Measurements from ENCODE around the gene BCO2.
"Not testable (repeated sequence)": the region's sequence is repeated elsewhere in the genome, so short reads cannot be mapped to it uniquely, and the experiment has no call there.

Gene BCO2

DNA sequence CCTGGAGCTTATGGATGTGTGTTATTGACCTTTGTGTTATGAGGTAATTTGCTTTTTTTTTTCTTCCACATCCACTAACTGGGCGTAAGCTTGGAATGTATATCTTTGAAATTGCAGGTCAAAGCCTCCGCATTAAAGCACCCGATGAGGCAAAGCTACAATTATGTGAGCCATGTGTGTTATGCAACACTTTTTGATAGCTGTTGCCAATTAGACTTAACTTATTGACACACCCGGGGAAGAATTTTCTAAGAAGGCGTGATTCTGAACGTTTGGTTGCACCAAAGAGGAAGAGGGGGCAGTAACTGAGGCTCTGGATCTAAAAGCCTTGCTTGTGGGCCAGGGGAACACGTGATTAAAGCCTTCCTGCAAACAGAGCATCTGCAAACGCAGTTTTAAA lies 8.8 kb upstream of the BCO2 start:
- no peak for DNase-seq (ENCODE audit: low spot score)

DNA sequence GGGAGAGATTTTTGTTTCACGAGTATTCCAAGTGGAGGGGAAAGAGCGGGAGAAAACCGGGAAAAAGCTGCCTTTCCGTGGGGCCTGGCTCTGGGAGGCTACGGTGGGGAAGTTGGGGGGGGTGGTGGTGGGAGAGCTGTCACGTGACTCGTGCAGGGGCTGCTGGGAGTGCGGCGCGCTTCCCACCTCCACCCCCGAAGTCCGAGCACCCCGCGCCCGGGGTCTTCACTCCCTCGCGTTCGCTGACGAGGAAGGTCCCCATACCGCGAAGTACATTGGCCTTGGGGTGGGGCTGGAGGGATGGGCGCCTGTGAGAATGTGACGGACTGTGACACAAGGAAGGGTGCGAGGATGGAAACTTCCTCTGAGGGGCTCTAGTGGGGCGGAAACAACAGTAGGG lies 8.2 kb upstream of the BCO2 start, which contains the start of gene TEX12:
Gene TEX12 (plus strand): TSS at position 228 of the 400 bp plus-strand sequence. CDS start 1,897 bp downstream, outside the sequence.
- DNase-seq (ENCODE audit: low spot score), result no peak

DNA sequence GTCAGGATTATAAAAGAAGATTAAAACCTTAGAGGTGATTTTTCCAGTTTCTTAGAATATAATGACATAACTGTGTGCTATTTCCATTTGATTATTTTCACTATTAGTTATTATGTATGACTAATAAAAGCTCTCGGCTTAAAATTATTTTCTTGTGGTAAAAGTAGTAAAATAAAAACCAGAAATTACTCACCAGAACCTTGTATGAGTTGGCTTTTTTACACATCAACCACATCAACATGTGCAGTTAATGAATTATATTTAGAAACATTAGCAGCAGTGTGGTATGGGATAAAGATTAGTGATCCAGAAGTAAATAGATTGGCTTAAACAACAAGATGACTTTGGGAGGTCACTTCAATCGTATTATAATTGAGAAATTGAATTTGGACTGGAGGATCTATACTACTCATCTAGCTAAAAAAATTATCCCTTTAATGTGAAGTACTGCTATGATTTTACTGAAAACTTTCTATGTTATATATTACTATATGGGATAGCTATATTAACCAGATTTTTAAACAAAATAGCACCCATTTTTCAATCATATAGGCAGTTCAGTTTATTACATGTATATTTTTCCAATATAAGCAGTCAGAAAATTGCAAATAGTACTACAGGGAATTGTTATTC lies 2.8 kb upstream of the BCO2 start:
- no peak for DNase-seq (ENCODE audit: low spot score)

DNA sequence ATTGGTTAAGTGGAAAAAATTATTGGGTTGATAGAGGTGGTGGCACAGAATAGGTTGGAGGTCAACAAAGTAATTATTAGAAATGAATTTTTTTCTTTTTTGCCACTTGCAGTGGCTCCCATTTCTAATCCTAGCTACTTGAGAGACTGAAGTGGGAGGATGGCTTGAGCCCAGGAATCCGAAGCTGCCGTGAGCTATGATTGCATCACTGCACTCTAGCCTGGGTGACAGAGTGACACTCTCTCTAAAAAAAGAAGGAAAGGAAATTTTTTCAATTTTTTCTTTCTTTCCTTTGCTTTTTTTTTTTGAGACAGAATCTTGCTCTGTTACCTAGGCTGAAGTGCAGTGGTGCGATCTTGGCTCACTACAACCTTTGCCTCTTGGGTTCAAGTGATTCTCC lies 2.2 kb upstream of the BCO2 start:
- DNase-seq (ENCODE audit: low spot score), result no peak

DNA sequence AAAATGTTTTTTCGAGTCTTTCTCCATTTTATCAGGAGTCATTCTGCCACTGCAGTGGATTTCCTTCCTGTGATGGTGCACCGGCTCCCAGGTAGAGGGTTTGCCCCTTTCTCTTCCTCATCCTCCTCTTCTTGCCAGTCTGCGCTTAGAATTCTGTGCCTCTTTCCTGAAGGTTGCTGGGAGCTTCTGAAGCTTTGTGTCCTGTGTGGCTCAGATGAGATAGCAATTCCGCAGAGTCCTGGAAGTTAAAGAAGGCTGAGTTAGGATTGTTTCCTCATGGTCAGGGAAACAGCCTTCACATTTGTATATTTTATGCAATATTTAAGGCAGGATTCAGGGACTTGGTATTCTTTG lies 264 bp downstream of the BCO2 start:
- no peak for DNase-seq (ENCODE audit: low spot score)

DNA sequence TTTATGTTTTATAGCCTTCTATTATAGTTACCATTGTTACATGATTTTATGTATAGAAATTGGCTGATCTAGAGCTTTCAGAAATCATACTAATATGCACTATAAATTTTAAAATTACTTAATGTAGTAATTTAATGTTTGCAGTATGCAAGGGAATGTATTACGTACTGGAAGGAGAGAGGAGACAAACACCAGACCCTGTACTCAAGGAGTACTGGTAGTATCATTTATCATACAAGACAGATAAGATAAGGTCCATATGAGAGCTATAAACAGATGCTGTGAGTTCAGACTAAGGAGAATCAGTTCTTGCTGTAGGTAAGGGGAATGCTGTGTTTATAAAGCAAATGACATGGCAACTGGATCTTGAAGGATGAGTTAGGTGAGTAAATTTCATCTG lies 765 bp downstream of the BCO2 start:
- no peak for DNase-seq (ENCODE audit: low spot score)

DNA sequence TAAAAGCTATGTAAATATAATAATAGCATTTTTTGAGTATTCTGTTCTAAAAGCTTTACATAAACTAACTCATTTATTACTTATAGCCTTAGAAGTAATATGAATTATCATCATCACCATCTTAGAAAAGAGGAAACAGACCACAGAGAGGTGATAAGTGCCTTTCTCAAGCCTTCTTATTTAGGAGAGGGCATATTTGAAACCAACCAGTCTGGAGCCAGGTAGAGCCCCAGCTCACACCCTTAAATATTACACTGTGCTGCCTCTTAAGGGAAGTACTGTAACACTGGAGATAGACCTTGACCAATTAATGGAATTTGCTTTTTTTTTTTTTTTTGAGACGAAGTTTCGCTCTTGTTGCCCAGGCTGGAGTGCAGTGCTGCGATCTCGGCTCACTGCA lies 2.3 kb downstream of the BCO2 start:
- DNase-seq (ENCODE audit: low spot score), result no peak

DNA sequence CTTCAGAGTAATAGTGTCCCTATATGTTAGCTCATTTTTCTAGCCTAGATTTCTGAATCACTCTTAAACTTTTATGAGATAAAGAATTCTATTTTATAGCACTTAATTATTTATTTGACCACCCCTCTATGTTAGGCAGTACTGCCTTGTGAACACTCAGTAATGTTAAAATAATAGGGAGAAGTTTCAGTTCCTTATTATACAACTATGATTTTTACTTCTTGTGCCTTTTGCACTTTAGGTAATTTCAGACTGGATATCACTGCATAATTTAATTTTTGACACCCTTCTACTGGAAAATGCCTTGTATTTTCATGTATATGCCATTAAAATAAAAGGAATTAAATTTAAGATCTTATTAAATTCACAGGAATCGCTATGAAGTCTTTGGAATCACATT lies 3.1 kb downstream of the BCO2 start:
- DNase-seq (ENCODE audit: low spot score), result no peak

DNA sequence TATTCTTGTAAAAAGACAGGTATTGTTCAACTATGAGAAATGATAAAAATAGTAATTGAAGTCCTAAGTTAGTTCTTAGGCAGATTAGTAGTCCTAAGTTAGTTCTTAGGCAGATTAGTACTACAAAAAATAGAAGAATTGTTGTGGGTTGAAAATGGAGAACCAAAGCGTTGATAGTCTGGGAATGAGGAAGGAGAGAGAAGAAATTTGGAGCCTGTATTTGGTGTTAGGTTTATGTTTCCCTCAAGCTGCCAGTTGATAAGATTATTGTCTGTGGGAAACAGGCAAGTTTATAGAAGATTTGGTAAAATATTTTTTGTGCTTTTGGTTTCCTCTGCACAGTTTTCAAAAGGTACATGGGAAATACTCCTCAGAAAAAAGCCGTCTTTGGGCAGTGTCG lies 3.6 kb downstream of the BCO2 start:
- DNase-seq (ENCODE audit: low spot score), result no peak

DNA sequence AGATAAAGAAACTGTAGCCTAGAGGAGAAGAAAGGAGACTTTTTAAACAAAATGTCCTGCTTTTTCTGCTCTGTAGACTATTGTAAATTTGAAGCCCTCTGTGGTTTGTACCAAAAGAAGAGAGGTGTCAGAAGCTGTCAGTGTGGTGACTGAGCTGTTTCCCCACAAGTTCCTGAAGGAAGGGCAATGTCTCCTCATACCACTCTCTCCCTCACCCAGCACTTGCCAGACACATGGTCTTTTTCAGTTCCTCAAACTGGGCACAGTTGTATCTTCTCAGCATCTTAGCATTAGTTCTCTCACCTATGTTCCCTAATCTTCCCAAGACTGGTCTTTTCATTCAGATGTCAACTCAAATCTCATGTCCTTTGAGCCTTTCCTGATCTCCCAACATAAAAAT lies 4.3 kb downstream of the BCO2 start:
- DNase-seq (ENCODE audit: low spot score), result no peak

DNA sequence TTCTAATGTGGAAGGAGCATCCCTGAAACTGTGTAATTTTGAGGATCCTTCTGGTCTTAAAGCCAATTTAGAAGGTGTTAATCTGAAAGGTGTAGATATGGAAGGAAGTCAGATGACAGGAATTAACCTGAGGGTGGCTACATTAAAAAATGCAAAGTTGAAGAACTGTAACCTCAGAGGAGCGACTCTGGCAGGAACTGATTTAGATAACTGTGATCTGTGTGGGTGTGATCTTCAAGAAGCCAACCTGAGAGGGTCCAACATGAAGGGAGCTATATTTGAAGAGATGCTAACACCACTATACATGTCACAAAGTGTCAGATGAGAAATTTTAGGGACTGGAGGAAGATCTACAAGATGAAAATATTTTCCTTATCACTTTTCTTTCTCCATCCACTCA lies 7.6 kb downstream of the BCO2 start:
- DNase-seq (ENCODE audit: low spot score), result no peak

DNA sequence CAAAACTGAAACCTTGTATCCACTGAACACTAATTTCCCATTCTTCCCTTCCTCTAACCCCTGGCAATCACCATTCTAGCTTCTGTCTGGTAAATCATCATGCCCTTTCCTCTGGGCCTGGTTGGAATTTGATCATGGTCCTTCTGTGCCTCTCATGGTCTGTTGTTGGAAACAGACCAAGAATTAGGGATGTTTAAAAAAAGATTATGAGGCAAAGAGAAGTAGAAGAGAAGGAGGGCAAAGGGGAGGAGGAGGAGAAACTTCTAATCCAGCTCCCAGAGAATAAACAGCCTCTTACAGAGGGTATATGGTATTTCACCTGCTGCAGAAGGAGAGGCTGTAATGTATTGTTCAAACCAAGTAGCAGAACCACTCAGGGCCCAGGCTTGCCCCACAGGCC lies 10.6 kb downstream of the BCO2 start:
- DNase-seq (ENCODE audit: low spot score), result no peak

DNA sequence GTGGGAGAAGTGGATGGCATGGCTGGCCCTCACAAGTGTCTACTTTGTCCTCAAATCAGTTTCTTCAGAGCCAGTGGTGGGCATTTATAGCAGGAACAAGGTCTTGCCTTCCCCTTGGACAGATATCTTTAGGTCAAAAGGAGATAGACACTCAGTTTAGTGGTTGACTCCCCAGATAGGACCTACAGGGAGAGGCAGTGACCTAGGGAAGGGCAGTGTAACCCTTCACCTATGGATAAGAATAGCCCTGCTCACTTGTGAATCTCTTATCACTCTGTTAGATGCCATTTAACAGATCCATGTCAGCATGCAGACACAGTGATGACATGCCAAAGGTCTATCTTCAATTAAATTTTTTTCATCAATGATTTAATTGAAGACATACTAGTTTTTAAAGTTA lies 11.0 kb downstream of the BCO2 start:
- DNase-seq (ENCODE audit: low spot score), result no peak

DNA sequence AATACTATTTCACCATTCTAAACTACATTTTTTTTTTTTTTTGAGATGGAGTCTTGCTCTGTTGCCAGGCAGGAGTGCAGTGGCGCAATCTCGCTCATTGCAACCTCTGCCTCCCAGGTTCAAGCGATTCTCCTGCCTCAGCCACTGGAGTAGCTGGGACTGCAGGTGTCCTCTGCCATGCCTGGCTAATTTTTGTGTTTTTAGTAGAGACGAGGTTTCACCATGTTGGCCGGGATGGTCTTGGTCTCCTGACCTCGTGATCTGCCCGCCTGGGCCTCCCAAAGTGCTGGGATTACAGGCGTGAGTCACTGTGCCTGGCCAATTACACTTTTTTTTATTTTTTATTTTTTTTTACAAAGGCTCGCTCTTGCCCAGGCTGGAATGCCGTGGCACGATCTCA lies 19.8 kb downstream of the BCO2 start:
- DNase-seq (ENCODE audit: low spot score), result not testable (repeated sequence)

DNA sequence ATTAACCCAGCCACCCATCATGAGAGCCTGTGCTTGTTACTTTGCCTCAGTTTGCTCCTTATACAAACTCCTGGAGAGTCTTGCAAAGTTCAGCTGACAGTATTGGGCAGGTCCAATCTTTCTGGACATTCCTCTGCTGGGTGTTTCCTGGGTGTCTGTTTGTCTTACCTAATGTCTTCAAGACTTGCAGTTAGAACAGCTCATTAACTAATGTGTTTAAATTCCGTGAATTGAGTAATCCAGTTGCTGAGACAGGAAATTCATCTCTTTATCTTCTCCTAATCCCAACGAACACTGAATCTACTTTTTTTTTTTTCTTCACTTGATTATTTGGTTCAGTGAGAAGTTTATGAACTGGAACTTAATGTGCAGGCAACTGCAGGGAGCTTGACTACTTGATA lies 20.6 kb downstream of the BCO2 start:
- no peak for DNase-seq (ENCODE audit: low spot score)

DNA sequence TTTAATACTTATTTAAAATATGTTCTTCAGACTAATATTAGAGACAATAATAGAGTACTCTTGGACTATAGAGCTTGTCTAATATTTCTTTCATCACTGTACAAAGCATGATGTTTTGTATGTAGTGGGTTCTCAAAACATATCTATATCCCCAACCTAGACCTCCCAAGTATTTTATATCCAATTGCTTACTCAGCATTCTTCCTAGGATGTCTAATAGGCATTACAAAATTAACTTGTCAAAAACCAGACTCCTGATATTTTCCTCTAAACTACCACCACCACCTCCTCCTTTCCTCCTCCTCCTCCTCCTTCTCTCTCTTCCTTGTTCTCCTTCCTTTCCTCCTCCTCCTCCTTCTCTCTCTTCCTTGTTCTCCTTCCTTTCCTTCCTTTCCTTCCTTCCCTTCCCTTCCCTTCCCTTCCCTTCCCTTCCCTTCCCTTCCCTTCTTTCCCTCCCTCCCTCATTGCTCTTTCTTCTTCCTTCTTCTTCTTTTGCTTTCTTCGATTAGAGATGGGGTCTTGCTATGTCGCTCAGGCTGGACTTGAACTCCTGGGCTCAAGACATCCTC lies 21.3 kb downstream of the BCO2 start:
- DNase-seq (ENCODE audit: low spot score), result no peak

DNA sequence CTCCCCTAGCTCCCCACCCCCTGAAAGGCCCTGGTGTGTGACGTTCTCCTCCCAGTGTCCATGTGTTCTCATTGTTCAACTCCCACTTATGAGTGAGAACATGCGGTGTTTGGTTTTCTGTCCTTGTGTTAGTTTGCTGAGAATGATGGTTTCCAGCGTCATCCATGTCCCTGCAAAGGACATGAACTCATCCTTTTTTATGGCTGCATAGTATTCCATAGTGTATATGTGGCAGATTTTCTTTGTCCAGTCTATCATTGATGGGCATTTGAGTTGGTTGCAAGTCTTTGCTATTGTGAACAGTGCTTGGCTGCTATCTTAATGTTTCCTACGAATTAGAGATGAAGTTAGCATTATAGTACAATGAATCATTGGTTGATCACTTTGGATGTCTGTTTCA lies 23.8 kb downstream of the BCO2 start:
- not testable (repeated sequence) for DNase-seq (ENCODE audit: low spot score)

DNA sequence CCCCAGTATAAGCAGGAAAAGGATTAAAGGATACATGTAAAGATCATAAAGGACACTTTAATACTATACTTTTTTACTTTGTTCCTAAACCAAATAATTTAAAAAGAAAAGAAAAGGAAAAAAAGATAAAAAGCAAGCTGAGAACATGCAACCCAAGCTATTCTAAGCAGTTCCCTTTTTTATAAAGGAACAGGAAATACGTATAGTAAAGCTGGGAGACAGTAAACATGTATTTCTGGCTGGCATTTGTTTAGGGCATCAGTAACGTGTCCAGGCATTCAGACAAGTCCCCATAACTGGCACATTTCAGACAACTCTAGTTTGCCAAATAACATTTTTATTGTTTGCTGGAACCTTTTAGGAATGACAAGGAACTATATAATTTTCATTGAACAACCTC lies 24.9 kb downstream of the BCO2 start:
- no peak for DNase-seq (ENCODE audit: low spot score)

DNA sequence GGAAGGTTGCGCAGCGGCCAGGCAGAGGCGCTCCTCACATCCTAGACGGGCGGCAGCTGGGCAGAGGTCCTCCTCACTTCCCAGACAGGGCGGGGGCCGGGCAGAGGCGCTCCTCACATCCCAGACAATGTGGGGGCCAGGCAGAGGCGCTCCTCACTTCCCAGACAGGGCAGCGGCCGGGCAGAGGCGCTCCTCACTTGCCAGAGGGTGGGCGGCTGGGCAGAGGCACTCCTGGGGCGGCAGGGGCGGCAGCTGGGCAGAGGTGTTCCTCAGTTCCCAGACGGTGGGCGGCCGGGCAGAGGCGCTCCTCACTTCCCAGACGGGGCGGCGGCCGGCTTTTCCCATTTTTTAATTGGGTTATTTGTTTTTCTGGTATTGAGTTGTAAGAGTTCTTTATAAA lies 30.8 kb downstream of the BCO2 start:
- no peak for DNase-seq (ENCODE audit: low spot score)

DNA sequence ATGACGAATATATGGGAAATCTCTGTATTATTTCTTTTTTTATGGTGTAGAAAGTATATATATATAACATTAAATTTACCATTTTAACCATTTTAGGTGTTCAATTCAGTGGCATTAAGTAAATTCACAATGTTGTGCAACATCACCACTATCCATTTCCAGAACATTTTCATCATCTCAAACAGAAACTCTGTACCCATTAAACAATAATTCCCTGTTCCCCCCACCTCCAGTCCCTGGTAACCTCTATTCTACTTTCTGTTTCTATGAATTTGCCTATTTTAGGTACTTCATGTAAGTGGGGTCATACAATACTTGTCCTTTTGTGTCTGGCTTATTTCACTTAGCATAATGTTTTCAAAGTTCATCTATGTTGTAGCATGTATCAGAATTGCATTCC lies 35.6 kb downstream of the BCO2 start:
- DNase-seq (ENCODE audit: low spot score), result no peak

DNA sequence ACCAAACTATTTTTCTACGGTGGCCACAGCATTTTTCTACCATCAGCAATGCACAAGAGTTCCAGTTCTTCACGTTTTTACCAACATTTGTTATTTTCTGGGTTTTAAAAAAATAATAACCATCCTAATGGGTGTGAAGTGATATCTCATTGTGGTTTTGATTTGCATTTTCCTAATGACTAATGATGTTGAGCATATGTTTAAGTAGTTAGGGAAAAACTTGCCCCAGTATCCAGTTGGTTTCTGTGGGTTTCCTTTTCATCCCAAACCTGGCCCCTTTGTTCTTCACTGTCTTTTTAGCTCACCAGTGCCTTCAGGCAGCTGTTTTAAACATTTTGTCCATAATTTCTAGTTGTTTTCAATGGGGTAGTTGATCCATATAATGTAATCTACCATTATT lies 36.2 kb downstream of the BCO2 start:
- no peak for DNase-seq (ENCODE audit: low spot score)

DNA sequence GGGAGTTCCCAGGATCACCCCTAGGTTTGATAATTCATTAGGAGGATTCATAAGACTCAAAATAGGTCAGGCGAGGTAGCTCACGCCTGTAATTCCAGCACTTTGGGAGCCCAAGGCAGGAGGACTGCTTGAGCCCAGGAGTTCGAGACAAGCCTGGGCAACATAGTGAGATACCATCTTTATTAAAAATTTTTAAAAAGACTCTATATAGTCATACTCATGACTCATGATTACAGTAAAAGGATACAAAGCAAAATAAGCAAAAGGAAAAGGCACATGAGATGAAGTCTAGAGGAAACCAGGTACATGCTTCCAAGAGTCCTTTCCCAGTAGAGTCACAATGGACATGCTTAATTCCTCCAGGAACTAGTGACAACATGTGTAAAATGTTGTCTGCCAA lies 37.0 kb downstream of the BCO2 start:
- DNase-seq (ENCODE audit: low spot score), result no peak

DNA sequence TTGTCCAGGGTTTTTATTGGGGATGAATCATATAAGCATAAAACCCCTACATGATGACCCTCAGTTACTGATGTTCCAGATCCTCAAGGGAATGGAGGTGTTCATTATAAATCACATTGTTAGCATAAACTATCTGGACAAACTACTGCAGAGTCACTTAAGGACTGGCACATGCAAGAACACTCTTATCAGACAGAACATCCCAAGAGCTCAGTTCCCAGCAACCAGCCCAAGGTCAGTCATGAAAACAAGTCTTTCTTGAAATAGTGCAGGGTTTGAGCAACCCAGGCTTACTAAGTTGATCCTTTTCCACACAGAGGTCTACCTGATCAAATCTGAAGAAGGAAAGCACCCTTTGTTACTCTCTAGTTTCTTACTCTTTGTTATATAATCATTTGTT lies 37.4 kb downstream of the BCO2 start:
- no peak for DNase-seq (ENCODE audit: low spot score)

DNA sequence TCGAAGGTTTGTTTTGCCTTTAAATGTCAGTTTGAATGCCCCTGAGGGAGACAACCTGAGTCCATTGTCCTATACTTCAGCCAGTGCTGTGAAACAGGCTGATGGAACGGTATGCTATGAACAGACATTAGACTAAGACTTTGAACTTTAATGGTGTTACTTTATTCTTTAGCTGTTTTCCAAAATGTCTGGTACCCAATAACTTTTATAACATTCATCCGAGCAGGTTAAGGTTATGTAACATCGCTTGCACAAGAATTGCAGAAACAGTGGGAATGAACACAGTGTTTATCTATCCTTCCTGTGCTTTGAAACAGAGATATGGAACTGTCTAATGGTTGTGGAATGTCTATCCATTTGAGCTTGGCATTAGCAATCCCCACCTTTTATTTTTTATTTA lies 38.4 kb downstream of the BCO2 start:
- no peak for DNase-seq (ENCODE audit: low spot score)

DNA sequence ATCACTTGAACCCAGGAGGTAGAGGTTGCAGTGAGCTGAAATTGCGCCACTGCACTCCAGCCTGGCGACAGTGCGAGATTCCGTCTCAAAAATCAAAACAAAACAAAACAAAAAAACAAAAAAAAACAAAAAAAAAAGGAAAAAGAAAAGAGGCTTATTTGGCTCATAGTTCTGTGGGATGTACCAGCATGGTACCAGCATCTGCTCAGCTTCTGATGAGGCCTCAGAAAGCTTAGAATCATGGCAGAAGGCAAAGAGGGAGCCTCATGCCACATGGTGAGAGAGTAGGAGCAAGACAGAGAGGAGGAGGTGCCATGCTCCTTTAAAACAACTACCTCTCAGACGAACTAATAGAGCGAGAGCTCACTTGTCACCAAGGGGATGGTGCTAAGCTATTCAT lies 40.3 kb downstream of the BCO2 start:
- DNase-seq (ENCODE audit: low spot score), result no peak
